DMS53 treated with DMSO at 0.1 percent for 48 hours (cell line): ENCODE results near the gene PRKD2.
"Not testable (repeated sequence)": the region's sequence is repeated elsewhere in the genome, so short reads cannot be mapped to it uniquely, and the experiment has no call there.

Experiments used
- DNase-seq: peaks from one replicate; lab custom pipeline; 2025; ENCODE audit not compliant: unreplicated experiment; lab: John Stamatoyannopoulos, UW

Gene PRKD2

DNA sequence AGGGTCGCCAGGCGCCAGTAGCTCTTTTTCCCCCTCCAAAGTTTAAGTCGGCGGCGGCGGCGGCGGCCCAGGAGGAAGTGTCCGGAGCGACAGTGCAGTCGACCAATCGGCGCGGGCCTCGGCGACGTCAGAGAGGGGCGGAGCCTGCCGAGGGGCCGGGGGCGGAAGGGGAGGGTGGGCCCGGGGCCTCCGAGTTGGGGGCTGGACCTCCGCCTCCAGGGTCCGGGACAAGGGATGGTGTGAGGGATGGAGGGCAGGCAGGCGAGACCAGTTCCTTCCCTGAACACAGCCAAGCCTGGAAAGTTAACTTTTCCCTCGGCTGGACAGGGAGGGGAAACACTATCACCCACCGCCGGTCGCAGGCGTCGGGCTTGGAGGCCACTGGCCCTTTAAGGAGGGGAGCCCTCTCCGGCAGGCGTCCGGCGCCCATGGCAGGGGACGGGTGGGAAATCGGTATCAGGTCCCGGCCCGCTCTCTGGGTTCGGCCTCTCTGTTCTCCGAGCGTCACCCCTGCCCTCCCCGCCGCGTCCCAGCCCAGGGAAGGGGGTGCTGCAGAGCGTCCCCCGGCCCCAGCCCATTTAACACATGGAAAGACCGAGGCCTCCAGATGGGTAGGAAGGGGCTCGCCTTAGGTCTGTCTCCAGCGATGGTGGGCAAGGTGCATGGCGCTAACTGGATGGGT lies at the start of gene PRKD2:
TSS of gene PRKD2 (minus strand) at position 81 of the 682 bp plus-strand sequence. CDS start 744 bp downstream, outside the sequence.
- DNase-seq = peak; percentile 39

DNA sequence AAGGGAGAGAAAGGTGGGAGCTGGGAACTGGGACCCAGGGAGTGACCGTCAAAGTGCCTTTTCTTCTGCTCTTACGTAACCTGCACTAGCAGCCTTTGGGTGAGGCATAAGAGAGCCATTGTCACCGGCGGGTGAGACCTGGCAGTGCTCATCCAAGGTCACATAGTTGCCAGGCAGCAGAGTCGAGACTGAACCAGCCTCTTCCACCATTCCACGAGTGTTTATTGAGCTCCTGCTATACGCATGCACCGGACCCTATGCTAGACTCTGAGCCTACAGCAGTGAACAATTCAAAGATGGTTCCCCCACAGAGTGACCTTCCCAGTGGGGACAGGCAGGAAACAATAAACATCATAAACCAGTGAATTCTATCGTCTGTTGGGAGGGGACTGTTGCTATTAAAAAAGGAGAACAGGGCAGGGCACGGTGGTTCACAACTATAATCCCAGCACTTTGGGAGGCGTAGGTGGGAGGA lies 47.9 kb upstream of the PRKD2 start:
- DNase-seq = no peak

DNA sequence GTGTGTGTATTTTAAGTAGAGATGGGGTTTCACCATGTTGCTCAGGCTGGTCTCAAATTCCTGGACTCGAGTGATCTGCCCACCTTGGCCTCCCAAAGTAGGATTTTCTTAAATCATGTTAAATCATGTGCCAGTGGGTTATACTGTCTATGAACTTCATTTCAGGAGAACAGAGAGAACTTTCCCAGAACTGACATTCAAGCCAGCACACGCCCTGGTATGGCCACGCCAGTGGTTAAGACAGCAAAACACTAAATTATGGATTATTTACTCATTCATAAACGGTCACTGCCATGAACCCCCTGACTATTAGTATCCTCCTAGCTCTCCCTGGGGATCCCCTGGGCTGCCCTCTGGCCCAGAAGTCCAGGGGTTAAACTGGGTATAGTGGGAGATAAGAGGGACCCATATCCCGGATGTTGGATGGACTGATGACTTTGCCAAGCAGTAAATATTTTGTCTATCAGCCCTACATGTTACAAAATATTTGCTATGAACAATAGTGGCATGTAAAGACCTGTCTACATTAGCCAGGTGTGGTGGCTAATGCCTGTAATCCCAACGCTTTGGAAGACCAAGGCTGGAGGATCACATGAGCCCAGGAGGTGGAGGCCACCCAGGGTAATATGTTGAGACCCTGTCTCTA lies 45.5 kb upstream of the PRKD2 start:
- no peak for DNase-seq

DNA sequence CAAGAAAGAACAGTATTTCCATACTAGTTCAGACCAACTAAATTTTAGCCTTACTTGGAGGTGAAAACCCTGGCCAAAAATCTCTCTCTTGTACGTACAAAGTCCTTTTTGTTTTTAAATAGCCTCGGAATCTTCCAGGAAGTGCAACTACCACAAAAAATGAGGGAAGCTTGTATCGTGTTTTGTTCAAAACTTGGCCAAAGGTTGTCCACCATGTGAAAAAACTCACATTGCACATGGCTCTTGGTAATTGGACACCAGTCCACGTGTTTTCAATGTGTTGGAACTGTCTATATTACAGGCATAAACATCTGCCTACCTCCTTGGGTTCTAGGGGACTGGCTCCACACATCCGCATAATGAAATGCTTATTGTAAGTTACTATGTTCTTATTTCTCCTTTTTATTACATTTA lies 44.5 kb upstream of the PRKD2 start:
- DNase-seq = no peak

DNA sequence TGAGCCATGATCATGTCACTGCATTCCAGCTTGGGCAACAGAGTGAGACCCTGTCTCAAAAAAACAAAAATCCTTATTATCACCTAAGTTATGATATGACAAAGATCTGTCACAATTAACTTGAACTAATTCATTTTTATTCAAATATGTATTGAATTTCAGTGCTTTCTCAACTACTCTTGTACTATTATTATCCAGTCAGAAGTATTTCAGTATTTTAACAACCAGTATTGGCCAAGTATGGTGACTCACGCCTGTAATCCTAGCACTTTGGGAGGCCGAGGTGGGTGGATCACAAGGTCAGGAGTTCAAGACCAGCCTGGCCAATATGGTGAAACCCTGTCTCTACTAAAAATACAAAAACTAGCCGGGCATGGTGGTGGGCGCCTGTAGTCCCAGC lies 44.0 kb upstream of the PRKD2 start:
- not testable (repeated sequence) for DNase-seq

DNA sequence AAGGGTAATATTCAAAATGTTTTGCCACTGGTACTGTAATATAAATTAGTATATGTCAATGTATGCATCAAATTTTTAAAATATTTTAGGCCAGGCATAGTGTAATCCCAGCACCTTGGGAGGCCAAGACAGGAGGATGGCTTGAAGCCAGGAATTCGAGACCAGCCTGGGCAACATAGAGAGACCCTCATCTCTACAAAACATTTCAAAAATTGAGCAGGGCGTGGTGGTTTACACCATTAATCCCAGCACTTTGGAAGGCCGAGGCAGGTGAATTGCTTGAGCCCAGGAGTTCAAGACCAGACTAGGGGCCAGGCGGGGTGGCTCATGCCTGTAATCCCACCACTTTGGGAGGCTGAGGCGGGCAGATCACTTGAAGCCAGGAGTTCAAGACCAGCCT lies 43.4 kb upstream of the PRKD2 start:
- no peak for DNase-seq

DNA sequence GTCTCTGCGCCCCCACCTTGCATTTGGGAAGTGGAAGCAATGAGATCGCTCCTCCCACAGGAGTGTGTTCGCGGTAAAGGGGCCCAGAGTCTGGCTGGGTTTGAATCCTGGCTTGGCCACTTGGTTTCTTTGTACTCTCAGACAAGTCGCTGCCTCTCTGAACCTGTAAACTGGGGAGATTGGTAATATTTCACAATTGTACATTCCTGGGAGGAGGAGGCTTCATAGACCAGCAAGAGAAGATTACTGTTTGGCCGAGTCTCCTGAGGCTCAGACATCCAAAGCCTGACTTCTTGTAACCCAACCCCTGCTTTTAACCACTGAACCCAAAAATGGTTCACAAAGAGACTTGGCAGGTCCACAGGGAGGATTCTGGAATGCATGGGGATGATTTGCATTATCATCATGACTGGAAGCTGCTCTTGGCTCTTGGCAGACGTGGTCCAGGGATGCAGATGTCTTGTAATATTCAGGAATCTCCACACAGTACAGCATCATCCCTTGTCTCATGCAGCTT lies 43.0 kb upstream of the PRKD2 start:
- DNase-seq = no peak

DNA sequence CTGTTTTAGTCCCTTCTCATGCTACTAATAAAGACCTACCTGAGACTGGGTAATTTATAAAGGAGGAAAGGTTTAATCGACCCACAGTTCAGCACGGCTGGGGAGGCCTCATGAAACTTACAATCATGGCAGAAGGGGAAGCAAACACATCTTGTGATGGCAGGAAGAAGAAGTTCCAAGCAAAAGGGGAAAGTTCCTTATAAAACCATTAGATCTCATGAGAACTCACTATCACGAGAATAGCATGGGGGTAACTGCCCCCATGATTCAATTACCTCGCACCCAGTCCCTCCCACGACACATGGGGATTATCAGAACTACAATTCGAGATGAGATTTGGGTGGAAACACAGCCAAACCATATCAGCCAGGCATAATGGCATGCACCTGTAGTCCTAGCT lies 42.3 kb upstream of the PRKD2 start:
- DNase-seq = no peak

DNA sequence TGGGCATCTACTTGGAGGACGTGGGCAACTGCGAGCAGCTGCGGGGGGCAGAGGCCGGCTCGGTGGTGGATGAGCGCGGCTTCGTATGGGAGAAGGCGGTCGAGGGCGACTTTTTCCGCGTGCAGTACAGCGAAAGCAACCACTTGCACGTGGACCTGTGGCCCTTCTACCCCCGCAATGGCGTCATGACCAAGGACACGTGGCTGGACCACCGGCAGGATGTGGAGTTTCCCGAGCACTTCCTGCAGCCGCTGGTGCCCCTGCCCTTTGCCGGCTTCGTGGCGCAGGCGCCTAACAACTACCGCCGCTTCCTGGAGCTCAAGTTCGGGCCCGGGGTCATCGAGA lies 39.6 kb upstream of the PRKD2 start:
- DNase-seq = no peak

DNA sequence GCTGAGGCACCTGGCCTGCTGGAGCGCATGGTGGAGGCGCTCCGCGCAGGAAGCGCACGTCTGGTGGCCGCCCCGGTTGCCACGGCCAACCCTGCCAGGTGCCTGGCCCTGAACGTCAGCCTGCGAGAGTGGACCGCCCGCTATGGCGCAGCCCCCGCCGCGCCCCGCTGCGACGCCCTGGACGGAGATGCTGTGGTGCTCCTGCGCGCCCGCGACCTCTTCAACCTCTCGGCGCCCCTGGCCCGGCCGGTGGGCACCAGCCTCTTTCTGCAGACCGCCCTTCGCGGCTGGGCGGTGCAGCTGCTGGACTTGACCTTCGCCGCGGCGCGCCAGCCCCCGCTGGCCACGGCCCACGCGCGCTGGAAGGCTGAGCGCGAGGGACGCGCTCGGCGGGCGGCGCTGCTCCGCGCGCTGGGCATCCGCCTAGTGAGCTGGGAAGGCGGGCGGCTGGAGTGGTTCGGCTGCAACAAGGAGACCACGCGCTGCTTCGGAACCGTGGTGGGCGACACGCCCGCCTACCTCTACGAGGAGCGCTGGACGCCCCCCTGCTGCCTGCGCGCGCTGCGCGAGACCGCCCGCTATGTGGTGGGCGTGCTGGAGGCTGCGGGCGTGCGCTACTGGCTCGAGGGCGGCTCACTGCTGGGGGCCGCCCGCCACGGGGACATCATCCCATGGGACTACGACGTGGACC lies 39.1 kb upstream of the PRKD2 start:
- DNase-seq = no peak

DNA sequence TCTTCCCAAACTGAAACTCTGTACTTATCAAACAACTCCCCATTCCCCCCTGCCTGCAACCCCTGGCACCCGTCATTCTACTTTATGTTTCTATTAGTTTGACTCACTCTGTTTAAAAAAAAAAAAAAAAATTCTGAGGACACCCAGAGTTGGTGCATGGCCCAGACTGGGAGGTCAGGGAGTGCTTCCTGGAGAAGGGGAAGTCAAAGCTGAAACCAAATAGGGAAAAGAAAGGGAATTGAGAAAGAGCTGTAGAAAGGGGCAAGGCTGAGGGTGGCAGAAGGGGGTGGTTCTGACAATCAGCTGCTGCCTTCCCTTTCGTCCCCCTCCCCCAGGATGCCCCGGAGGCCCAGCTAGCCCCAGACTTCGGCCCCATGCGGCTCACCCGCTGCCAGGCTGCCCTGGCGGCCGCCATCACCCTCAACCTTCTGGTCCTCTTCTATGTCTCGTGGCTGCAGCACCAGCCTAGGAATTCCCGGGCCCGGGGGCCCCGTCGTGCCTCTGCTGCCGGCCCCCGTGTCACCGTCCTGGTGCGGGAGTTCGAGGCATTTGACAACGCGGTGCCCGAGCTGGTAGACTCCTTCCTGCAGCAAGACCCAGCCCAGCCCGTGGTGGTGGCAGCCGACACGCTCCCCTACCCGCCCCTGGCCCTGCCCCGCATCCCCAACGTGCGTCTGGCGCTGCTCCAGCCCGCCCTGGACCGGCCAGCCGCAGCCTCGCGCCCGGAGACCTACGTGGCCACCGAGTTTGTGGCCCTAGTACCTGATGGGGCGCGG lies 38.4 kb upstream of the PRKD2 start:
- DNase-seq = no peak

DNA sequence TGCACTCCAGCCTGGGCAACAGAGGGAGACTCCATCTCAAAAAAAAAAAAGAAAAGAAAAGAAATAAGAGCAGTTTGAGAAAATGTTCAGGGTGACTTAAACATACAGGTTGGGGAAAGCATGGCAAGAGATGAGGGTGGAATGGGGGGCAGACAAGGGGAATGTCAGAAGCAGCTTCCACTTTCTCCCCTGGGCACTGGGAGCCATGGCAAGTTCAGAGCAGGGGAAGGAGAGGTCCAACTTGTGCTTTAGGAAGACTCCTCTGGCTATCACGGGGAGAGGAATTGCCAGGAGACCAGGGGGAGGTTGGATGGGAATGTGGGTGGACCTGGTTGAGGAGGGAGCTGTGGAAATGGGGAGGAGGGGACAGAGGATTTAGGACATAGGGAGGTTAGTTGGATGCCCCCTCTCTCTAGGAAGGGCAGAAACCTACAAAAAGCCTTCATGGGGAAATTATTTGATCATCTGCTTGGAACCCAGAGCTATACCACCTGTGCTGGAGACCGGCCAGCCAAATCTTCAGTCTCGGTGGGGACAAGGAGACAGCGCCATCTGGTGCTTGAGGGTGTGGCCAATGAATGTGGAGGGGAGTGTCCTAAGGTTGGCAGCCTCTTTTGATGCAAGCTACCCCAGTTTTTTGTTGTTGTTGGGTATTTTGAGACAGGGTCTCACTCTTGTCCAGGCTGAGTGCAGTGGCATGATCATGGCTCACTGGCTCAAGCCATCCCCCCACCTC lies 36.7 kb upstream of the PRKD2 start:
- peak; percentile 57 for DNase-seq

DNA sequence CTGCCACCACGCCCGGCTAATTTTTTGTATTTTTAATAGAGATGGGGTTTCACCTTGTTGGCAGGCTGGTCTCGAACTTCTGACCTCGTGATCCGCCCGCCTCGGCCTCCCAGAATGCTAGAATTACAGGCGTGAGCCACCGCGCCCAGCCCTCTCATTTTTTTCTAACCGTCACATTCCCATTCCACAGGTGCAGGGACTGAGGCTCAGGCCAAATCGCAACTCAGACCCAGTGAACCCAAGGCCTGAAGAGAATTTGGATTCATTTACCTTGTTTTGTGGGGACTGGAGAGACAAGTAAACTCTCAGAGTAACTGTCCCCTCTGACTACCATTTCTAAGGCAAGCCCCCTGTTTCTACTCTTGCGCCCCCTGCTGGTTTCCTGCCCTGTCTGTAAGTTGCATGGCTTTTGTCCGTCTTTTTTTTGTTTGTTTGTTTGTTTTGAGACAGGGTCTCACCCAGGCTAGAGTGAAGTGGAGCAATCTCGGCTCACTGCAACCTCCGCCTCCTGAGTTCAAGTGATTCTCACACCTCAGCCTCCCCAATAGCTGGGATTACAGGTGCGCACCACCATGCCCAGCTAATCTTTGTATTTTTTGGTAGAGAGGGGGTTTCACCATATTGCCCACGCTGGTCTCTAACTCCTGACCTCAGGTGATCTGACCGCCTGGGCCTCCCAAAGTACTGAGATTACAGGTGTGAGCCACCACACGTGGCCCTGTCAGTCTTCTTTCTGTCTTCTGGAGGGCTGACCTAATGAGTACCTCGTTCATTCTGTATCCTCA lies 31.6 kb upstream of the PRKD2 start:
- no peak for DNase-seq

DNA sequence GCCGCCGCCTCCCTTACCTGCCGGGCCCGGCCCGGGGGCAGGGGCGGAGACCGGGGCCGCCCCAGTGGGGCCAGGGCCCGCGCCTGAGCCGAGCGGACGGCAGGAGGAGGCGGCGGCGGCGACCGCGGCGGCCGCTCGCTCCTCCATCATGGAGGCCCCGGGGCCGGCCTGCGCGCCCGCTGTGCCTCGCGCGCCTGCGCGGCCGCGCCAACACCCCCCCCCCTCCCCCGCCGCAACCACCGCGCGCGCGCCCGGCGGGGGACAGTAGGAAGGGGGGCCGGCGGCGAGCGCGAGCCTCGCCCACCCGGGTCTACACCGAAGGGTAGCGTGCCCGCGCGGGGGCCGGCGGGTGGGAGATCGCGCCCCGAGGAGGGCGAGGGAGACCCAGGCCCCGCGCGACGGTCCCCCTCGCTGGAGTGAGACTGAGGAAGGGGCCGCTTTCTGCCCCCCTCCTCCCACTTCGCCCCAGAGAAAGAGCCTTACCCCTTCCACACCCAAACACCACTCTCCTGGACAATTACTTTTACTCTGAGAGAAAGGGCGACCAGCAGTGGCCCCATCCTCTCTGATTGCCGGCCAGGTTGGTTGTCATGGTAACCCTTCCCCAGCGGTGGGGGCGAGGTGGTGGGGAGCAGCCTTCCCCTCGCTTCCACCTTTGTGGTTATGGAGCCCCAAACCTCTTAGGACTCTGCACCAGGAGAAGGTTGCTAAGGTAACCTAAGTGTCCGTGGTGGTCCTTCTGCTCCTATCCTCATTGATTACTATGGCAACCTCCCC lies 29.6 kb upstream of the PRKD2 start, which contains the start of gene STRN4:
TSS of gene STRN4 (minus strand) at position 170 of the 777 bp plus-strand sequence. CDS start at position 150, 20 bp downstream.
- no peak for DNase-seq

DNA sequence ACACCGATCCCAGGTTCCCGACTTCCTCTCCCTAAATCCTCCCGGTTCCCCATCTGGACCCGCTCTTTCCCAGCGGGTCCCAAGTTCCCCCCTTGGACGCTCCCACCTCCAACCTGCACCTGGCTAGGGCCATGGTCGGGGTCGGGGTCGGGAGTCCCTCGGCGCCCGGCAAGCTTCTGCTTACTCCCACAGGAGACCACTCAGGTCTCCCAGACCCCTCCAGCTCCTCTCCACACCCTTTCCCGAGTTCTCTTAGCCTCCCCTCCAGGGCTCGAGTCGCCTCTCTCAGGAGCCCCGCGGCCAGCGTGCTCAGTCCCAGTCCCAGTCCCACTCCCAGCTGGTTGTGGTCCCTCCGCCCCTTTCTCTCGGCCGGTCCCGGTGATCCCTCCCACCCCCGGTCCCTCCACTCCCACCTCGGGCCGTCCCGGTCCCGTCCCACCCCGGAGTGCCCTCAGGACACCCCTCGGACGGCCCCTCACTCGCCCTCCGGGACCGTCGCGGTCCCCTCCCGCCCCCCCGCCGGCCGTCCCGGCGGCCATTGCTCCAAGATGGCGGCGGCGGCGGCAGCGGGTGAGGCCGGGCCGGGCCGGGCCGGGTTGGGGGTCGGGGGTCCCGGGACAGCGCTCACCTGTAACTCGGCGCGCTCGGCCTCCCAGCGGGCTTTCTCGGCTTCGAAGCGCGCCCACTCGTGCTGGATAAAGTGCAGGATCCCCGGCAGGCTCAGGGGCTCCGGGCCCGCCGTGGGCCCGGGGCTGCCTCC lies 28.8 kb upstream of the PRKD2 start, which contains the start of gene FKRP:
TSS of gene FKRP (plus strand) at position 537 of the 760 bp plus-strand sequence. CDS start 9,394 bp downstream, outside the sequence.
- DNase-seq = no peak

DNA sequence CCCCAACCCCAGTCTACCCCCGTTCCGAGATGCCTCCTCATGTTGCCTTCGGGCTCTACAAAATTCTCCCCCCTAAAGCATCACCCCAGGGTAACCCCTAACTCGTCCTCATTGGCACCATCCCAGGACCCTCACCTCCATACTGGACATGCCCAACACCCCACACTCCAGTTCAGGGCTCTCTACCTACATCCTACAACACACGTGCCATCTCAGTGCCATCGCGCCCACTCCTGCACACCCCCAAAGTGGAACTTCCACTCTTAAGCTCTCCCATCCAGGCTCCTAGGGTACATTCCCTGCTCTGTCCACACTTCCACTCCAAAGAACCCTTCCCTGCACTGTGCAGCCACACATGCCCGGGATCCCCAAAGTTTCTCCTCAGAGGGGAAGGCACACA lies 28.1 kb upstream of the PRKD2 start:
- DNase-seq = no peak

DNA sequence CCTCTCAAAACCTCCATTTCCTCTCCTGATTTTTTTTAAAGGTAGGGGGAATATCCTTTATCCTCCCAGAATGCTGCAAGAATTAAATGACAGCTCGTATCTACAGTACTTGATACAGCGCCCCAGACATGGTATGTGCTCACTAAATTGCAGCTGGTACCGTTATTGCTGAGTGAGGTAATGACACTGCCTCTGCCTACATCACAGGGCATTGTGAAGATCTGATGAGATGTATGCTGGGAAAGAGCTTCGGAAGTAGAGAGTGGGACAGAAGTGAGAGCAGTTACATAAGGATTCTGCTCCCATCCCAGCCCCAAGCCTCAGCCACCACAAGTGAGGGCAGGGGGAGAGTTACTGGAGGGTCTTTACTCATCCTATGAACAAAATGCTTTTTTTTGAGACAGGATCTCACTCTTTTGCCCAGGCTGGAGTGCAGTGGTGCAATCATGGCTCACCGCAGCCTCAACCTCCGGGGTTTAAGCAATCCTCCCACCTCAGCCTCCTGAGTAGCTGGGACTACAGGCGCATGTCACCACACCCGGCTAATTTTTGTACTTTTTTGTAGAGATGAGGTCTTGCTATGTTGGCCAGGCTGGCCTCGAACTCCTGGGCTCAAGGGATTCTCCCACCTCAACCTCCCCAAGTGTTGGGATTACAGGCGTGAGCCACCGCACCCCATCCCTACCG lies 27.2 kb upstream of the PRKD2 start:
- no peak for DNase-seq
